ENCODE measurements around the gene FRZB.

The FRZB gene

DNA sequence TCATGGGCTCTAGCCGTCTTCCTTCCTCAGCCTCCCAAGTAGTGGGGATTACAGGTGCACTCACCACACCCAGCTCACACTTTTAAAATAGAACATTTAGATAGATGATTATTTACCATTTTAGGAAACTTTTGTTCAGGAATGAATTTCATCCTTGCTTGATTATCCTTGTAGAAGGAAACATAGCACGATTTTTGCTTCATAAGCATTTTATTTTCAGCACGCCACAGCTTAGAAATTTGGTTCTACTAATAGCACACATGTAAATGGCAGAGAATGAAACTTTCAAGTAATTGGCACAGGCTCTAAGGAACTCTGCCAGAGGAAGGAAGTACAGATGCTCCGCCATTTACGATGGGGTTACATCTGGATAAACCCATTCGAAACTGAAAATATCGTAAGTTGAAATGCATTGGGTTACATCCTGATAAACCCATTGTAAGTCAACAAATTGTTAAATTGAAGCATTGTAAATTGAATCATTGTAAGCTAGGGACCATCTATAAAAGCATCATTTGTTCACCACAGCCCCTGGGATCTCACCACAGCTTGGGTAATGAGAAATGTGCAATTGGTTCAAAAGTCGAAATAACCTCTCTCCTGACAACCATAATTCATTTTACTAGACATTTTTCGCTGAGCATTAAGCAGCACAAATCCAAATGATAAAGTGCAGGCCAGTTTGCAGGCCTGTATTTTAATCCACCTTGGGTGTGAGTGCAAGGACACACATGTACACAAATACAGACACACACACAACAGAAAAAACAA, 33.2 kb downstream of the FRZB start:
- no peak for DNase-seq

DNA sequence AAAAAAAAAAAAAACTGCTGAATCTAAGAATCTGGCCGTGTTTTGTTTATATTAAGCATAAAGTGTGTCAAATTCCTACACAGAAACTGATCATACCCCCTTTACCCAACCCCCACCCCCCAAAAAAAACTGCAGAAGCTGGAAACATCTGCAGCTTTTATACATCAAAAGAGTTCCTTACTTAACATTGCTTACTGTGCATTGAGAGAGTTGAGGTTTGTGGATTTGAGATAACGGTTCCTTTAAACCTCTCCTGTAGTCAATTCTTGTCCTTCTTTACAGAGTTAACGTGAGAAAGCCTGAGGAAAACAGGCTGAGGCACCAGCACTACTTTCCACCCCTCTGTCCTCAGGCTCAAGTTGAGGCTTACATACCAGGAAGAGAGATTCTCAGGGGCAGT, 34.5 kb downstream of the FRZB start:
- no peak for DNase-seq

DNA sequence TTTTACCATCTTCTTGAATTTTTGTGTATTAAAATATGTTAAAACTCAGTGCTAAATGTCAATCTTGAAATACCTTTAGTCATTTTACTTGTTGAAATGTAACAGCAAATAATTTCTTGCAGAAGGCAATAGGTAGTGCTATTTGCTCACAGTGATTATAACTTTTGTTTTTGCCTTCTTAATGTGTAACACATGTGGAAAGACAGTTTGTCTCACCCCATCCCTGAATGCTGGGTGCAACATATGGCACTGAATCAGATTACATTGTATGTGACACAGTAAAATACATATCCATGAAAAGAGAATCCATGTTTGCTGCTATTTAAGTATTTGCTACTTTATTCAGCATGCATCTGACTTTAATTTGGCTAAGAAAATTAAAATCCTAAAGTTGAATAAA, 35.3 kb downstream of the FRZB start:
- no peak for DNase-seq

DNA sequence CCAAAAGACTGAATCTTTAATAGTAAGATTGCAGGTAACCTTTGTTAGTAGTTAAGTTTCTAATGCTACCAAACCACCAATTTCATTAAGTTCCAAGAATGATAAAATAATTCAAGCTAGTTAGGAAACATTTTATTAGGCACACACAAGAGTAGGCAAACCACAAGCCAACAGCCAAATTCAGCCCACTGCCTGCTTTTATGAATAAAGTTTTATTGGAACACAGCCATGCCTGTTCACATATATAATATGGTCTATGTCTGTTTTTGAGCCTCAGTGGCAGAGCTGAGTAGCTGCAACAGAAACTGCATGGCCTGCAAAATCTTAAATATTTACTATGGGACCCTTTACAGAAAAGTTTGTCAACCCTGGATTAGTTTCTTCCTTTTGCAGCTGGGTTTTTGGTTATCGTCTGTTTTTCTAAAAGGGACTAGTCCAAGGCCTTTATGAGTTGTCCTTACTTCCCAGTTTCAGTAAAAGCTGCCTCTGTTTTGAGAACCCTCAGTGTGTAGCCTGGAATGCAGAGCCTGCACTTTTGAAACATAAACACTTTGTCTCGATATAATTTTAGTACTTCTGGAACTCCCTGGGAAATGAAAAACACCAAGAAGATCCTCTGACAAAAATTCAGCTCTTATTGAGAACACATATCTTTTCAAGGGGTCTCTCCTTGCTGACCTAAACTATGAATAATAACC, 39.1 kb downstream of the FRZB start:
- no peak for DNase-seq

DNA sequence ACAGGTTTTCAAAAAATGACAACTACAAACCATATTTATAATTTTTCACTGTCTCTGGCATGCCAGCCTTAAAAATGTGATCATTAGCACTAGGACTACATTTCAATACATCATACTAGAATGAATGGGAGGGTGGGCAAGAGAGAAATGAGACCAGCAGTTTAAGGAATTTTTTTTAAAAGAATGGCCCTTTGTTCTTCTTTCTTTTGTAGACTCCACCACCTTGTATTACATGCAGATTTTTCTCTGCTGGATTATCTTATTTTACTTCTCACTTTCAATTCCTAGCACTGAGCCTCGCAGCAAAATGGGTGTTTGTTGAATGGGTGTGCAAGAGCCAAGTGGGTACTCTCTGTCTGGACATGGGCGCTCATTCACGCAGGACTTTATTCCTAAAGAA, 39.9 kb downstream of the FRZB start:
- no peak for DNase-seq

DNA sequence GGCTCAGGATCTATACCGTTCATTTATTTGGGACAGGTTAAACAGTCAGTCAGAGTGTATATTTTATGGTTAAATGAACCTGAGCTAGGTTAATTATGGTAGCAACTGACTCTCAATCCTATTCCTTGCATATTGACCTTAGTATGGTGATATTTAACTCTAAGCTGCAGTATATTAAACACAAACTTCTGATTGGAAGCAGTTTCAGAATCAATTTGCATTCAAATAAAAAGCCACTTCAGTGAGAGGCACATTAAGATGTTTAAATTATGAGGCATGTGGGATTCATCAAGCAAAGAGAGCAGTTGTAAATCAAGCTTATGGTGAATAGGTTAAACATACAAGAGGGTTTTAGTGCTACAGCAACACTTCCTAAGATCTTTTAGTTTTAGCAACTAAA, 40.4 kb downstream of the FRZB start:
- DNase-seq: no peak

DNA sequence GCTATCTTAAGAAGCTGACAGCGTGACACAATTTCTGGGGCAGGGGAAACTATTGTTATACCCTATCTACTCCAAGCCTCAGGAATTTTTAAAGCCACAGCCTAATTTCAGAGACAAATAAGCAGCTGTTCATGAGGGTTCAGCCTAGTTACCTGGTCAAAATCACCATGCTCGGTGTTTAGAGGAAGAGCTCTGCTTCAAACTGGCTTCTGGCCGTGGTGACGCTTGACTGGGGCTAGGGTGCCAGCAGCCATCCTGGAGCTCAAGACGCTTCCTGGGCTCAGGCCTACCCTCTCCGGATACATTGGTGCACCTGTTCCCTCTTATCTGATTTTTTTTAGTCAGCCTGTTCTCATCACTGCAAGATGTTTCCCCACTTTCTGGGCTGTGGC, 41.7 kb downstream of the FRZB start:
- DNase-seq: no peak

DNA sequence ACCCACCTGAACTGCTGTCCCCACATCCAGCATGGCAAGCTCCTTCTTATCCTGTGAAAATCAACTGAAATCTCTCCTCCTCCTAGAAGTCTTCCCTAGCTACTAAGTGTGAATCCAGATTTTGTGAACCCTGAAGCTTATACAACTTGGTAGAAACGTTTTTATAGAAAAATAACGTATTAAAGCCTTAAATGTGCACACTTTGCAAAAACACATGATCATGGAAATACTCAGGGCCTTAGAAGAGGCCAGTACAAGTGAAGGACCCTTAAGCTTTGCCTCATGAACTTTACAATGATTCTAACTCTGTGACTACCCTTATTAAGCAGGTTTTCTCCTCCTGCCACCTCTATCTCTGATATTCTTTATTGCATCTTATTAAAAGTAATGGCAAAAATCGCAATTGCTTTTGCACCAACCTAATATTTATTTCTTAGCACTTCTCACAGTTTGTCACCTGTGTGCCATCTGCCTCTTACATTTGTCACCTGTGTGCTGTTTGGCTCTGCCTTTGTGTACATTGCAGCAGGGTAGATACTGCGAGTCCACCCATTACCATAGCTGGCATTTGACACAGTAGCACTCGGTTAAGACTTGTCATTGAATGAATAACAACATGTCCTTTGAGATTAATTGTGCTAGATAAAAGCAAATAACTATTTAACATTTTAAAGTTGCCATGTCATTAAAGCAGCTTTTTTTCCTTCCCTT, 42.2 kb downstream of the FRZB start:
- DNase-seq: no peak

DNA sequence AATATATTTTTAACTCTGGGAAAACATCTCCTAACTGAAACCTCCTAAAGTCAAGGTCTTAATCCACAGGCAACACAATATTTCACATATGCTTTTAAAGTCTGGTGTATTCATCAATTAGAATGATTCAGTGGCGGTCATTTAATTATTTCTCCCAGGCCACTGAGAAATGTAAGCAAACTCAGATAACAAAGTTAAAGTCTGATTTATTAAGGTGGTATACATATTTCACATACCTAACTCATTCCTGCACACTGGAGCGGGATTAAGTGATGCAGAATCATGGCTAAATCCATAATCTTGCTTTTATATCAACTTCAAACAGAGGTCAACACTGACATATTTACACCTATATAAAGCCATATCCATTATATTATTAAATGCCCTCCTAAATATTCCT, 43.7 kb downstream of the FRZB start:
- no peak for DNase-seq

DNA sequence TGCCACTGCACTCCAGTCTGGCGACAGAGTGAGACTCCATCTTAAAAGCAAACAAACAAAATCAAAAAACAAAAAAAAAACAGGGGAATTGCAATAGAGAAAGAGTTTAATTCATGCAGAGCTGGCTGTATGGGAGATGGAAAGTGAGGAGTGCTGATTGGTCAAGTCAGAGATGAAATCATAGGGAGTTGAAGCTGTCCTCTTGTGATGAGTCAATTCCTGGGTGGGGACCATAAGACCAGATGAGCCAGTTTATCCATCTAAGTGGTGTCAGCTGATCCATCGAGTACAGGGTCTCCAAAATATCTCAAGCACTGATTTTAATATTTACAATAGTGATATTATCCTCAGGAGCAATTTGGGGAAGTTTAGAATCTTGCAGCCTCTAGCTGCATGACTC, 45.3 kb downstream of the FRZB start:
- no peak for DNase-seq

DNA sequence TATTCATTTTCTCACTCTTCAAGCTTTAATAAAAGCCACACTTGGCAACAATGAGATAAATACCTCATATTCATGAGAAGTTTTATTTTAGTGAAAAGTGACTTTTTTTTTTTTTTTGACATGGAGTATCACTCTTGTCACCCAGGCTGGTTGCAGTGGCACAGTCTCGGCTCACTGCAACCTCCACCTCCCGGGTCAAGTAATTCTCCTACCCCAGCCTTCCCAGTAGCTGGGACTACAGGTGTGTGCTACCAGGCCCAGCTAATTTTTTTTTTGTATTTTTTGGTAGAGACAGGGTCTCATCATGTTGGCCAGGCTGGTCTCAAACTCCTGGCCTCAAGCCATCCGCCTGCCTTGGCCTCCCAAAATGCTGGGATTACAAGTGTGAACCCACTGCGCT, 47.0 kb downstream of the FRZB start:
- DNase-seq: no peak

DNA sequence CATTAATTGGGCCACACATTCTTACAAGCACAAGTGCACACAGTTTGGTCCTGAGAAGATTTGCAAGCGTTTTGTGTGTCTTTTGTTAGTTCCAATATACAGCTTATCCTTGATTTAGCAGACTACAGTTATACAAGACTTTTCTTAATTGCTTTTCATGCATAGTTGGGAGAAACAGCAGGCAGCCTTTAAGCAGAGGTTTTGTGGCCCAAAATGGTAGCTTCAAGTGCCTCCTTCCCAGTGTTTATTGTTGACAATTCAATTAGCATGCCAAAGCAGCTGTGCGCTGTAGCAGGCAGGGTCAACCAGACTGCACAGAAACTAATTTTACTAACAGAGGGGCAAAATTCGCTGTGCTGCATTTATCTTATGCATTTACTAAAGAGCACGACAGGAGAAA, 47.5 kb downstream of the FRZB start:
- no peak for DNase-seq

DNA sequence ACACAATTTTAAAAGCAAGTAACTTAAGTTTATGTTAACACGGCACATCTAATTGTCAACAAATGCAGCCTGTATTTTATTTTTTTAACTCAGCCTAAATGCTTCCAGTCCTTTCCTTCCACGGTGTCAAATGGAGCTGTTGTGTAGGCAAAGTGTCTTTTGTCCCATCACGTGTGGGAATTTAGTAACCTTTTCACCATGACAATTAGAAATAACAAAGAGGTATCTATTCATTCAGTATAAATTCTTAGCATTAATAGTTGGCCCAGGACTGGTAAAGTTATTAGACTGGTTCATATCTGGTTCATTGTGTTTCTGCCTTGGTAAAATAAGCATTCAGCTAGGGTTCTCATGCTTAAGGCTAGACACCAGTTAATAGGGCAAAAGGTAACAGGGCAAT, 47.9 kb downstream of the FRZB start:
- no peak for DNase-seq

DNA sequence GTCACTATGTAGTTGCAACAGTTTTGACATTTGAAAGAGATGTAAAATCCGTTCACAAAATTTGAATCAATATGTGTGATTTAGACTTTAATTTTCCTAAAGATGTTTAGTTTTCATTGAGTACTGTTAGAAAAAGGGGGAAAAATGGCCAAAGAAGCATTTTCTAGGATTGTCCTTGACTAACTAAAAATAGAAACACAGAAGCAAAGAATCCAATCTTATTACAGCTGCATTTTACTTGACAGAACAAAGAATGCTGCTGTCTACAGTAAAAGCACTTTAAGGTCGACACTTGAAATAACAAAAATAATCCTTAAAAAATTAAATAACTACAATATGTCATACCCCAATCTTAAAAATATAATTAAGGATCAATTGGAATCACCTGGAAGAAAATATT, 48.9 kb downstream of the FRZB start:
- no peak for DNase-seq

DNA sequence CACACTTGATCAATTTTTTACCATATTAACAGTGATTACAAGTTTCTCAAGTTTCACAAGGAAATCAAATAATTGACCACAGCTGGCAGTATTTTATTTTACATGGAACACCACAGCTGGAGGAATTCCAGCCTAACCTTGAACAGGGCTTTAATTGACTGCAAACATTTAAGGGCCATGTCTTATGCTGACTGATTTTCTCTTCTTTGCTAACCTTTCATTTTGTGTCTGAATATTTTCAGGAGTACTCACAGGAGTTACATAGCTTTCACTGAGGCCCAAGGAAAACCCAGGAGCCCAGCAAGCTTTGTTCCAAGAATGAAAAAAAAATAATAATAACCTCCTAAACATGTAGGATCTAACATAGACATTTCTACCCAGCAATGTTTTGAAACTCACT, 49.6 kb downstream of the FRZB start:
- no peak for DNase-seq

DNA sequence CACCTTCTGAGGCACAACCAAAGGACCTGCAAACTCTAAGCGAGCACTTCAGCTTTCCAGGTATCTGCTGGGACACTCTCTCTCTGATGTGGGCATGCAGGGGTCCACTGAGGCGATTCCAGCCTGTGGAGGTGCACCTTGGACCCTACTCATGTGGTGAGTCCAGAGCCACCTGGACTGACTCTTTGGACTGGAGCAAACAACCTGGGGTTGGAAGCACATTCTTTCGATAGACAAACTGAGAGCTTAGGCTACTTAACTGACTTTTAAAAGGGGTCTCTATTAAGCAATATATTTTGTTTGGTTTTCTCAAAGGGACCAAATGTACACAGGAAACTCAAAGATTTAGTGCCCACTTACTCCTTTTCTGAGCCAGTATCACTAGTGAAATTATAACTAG, 51.6 kb downstream of the FRZB start:
- no peak for DNase-seq

DNA sequence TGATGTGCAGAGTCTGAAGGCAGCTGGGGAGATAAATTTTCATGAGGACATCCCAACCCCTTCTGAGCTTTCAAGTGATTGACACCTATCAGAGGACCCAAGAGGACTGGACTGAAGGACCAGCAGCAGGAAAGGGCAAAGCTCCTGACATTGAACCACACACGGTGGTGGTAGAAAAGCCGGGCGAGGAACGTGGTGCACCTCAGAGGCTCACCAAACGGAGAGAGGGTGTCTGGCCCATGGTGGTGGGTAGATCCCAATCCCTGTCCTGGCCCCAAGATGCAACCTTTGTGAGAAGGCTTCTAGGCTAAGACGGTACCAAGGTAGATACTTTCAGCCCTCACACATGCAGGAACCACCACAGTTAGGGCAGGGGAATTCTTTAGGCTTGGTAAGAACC, 52.1 kb downstream of the FRZB start:
- no peak for DNase-seq

DNA sequence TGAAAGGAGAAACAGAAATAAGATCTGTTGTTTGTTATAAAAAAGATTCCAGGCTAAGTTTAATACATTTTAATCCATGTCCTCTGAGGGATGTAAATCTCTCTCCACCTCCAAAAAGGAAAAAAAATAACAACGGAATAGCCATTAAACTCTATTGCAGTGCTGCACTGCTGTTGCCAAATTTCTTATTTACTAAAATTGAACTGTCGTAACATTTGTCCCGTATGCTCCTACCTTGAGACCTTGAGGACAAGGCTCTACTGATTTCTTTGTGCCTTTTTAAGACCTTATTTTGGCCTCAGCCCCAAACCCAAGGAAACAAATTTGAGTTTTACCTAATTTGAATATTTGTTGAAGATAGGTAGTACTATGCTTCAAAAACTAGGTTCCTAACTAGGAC, 56.4 kb downstream of the FRZB start:
- no peak for DNase-seq

DNA sequence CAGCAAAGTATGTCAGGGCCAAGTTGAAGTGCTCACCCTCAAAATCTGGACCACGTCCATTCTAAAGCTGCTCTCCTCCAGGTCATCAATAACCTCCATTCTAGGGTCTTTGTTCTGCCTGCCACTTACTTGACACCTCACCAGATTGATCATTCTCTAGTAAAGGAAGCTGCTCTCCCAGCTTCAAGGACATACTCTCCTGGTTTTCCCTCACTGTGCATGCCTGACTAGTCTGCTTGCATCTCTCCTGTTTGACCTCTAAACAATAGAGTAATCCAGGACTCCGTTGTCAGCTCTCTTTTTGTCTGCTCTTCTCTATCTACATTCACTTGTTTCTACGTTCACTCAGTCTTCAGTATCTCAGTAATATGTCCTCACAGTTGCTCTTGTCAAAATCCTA, 59.1 kb downstream of the FRZB start:
- no peak for DNase-seq

DNA sequence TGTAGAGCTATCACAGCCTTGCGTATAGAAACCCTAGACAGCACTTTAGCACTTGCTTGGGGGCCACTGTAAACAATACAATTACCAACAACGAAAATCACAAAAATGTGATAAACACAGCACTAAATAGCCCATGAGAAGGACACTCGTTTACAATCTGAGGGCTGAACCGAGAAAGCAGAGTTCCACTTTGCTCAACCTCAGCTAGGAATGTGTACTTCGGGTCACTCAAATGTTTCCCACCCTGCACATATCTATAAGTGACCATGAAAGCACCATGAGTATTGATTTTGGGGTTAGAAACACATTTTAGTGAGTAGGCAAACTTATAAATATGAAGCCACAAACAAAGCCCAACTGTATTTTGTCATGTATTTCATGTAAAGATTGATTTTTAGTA, 62.3 kb downstream of the FRZB start:
- DNase-seq: no peak

DNA sequence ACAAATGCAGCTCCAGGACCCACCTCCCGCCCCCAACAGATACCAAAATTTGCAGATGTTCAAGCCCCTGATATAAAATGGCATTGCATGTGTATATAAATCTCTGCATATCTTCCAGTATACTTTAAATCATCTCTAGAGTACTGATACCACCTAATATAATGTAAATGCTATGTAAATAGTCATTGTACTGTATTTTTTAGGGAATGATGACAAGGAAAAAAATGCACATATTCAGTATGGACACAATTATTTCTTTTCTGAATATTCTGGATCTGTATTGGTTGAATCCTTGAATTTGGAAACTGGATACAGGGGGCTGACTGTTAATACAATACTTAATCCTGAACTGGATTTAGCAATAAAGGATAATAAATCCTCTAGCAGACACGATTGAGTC, 67.7 kb downstream of the FRZB start:
- no peak for DNase-seq

DNA sequence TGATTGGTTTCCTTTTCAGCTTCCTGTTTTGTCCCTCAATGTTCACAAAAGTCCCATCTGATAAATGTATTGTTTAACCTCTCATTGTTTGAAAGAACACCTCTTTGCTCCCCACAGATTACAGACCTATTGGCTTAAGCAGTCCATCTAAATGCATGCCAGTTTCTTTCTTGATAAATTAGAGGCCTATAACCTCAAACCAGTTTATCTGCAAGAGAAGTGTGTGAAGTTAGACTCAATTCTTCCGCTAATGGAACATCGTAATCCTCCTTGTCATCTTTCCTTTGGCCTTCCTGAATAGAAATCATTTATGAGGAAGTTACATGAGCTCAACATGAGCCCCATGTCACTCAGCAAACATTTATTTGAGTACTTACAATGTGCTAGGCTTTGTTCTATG, 74.0 kb downstream of the FRZB start:
- DNase-seq: no peak

DNA sequence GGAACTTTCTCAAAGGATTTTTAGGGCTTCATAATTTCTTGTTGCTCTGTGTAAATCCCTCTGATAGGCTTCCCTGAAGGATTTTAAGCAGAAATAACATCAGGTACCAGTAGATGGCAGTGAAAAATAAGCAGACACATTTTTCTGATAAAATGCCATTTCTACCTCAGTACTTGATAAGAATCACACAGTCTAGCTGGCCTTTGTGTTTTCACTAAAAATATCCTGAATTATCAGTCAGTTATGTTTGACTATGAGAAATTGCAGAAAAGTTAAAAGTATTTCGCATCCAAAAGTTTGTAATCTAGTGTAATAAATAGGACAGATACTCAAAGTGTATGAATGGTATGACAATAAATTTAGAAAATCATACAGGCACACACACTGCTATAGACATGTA, 81.7 kb downstream of the FRZB start:
- no peak for DNase-seq

DNA sequence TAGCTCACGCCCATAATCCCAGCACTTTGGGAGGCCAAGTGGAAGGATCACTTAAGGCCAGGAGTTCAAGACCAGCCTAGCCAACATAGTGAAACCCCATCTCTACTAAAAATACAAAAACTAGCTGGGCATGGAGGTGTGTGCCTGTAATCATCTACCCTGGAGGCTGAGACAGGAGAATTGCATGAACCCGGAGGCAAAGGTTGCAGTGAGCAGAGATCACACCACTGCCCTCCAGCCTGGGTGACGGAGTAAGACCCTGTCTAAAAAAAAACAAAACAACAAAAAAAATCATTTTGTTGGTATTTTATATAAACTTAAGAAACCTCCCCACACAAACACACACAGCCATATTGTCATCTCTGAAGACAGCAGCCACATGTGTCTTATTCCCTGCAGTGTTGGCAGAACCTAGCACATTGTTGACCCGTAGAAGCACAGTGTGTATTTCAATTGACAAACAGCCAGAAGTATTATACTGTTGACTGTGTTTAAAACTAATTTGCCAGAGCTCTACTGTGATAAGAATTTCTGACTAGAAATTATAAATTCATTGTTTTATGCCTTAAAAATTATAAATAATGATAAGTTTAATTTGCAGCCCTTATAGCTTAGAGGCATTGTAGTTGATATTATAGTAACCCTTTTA, 82.3 kb downstream of the FRZB start:
- no peak for DNase-seq
